ENCODE measurements around the gene ADGRG1. TPM values are rescaled to one million over a fixed set of nuclear protein-coding genes. Genes with fewer than 3 reads are reported as not detected.
"Not testable (repeated sequence)": the region's sequence is repeated elsewhere in the genome, so short reads cannot be mapped to it uniquely, and the experiment has no call there.

Gene ADGRG1
- polyA plus RNA-seq, 4 donors, result 4.1 to 158 (median 26.0) TPM

GRCh38 chr16:57708168-57708567 lies 79.7 kb downstream of the ADGRG1 start:
- Histone ChIP-seq H3K4me3 (ENCODE audit: low read depth in 1 of 3, low read length in 3 of 3) (no peak overlapping the region), H3K36me3 (ENCODE audit: control insufficient read depth in 3 of 3, insufficient read depth in 2 of 3, low read depth in 1 of 3, low read length in 3 of 3) (peaks cover 0 to 2% (median 0%) of the 10 kb centered on the region in 3 donors), H3K4me1 (ENCODE audit: control insufficient read depth in 3 of 3, insufficient read depth in 2 of 3, low read depth in 1 of 3, low read length in 2 of 3) (peaks cover 0 to 18% (median 0%) of the 10 kb centered on the region in 3 donors), H3K9me3 (ENCODE audit: control insufficient read depth in 2 of 2, insufficient read depth in 1 of 2, low read depth in 1 of 2, low read length in 1 of 2) (no peaks in the 10 kb centered on the region), H3K27ac (ENCODE audit: low read depth in 1 of 3, low read length in 2 of 3) (no peak overlapping the region), H3K27me3 (ENCODE audit: control insufficient read depth in 3 of 3, insufficient read depth in 3 of 3, low read length in 3 of 3) (no peaks in the 10 kb centered on the region)
- 86 to 88% (median 86%) methylated on average over 3 of the region's 3 CpGs for WGBS, 3 donors
- FAIRE-seq (no peak), DNase-seq (no peak)

- FAIRE-seq, result no peak
- H3K4me3 ChIP-seq (ENCODE audit: low read depth in 1 of 3, low read length in 3 of 3), result no peak overlapping the region
- H3K27me3 ChIP-seq (ENCODE audit: control insufficient read depth in 3 of 3, insufficient read depth in 3 of 3, low read length in 3 of 3), result no peaks in the 10 kb centered on the region
- H3K4me1 ChIP-seq (ENCODE audit: control insufficient read depth in 3 of 3, insufficient read depth in 2 of 3, low read depth in 1 of 3, low read length in 2 of 3), result peaks cover 0 to 4% (median 0%) of the 10 kb centered on the region in 3 donors
- DNase-seq, result no peak
- WGBS, 3 donors, result 47 to 71% (median 64%) methylated on average over 3 of the region's 3 CpGs
- H3K36me3 ChIP-seq (ENCODE audit: control insufficient read depth in 3 of 3, insufficient read depth in 2 of 3, low read depth in 1 of 3, low read length in 3 of 3), result no peaks in the 10 kb centered on the region
- no peaks in the 10 kb centered on the region for H3K9me3 ChIP-seq (ENCODE audit: control insufficient read depth in 2 of 2, insufficient read depth in 1 of 2, low read depth in 1 of 2, low read length in 1 of 2)
- no peak overlapping the region for H3K27ac ChIP-seq (ENCODE audit: low read depth in 1 of 3, low read length in 2 of 3)
Observed at GRCh38 chr16:57709663-57710062, 81.2 kb downstream of the ADGRG1 start.

DNA sequence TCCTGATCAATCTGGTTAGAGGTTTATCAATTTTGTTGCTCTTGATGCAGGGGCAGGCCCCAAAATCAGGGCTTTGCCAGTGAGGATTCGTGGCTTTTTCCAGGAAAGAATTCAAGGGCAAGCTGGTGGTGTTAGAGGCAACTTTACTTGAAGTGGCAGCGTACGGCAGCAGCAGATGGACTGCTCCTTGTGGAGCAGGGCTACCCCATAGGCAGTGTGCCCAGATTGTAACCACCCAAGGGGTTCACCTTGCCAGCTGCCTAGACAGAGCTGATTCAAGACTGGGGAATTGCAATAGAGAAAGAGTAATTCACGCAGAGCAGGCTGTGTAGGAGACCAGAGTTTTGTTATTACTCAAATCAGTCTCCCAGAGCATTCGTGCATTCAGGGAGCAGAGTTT lies 82.9 kb downstream of the ADGRG1 start:
- 79 to 87% (median 84%) methylated on average over 5 of the region's 5 CpGs for WGBS, 3 donors
- no peaks in the 10 kb centered on the region for H3K27me3 ChIP-seq (ENCODE audit: control insufficient read depth in 3 of 3, insufficient read depth in 3 of 3, low read length in 3 of 3)
- DNase-seq, result no peak
- H3K4me3 ChIP-seq (ENCODE audit: low read depth in 1 of 3, low read length in 3 of 3), result no peak overlapping the region
- H3K9me3 ChIP-seq (ENCODE audit: control insufficient read depth in 2 of 2, insufficient read depth in 1 of 2, low read depth in 1 of 2, low read length in 1 of 2), result no peaks in the 10 kb centered on the region
- H3K4me1 ChIP-seq (ENCODE audit: control insufficient read depth in 3 of 3, insufficient read depth in 2 of 3, low read depth in 1 of 3, low read length in 2 of 3), result no peaks in the 10 kb centered on the region
- no peak overlapping the region for H3K27ac ChIP-seq (ENCODE audit: low read depth in 1 of 3, low read length in 2 of 3)
- FAIRE-seq, result no peak
- no peaks in the 10 kb centered on the region for H3K36me3 ChIP-seq (ENCODE audit: control insufficient read depth in 3 of 3, insufficient read depth in 2 of 3, low read depth in 1 of 3, low read length in 3 of 3)

- DNase-seq, result no peak
- Histone ChIP-seq H3K27me3 (ENCODE audit: control insufficient read depth in 3 of 3, insufficient read depth in 3 of 3, low read length in 3 of 3) (no peaks in the 10 kb centered on the region), H3K4me1 (ENCODE audit: control insufficient read depth in 3 of 3, insufficient read depth in 2 of 3, low read depth in 1 of 3, low read length in 2 of 3) (no peaks in the 10 kb centered on the region), H3K27ac (ENCODE audit: low read depth in 1 of 3, low read length in 2 of 3) (no peak overlapping the region), H3K4me3 (ENCODE audit: low read depth in 1 of 3, low read length in 3 of 3) (no peak overlapping the region), H3K9me3 (ENCODE audit: control insufficient read depth in 2 of 2, insufficient read depth in 1 of 2, low read depth in 1 of 2, low read length in 1 of 2) (no peaks in the 10 kb centered on the region), H3K36me3 (ENCODE audit: control insufficient read depth in 3 of 3, insufficient read depth in 2 of 3, low read depth in 1 of 3, low read length in 3 of 3) (no peaks in the 10 kb centered on the region)
- no peak for FAIRE-seq
- WGBS, 3 donors, result 87 to 92% (median 91%) methylated on average over 3 of the region's 3 CpGs
Observed at GRCh38 chr16:57711993-57712392, 83.6 kb downstream of the ADGRG1 start.

DNA sequence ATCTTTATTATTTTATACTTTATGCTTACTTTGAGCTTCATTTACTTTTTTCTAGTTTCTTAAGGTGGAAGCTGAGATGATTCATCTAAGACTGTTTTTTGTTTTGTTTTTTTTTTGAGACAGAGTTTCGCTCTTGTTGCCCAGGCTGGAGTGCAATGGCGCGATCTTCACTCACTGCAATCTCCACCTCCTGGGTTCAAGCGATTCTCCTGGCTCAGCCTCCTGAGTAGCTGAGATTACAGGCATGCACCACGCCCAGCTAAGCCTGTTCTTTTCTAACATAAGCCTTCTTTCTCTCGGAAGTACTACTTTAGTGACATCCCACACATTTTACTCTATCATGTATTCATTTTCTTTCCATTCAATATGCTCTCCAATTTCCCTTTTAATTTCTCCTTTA lies 84.1 kb downstream of the ADGRG1 start:
- FAIRE-seq; H3K27me3 ChIP-seq (ENCODE audit: control insufficient read depth in 3 of 3, insufficient read depth in 3 of 3, low read length in 3 of 3); H3K9me3 ChIP-seq (ENCODE audit: control insufficient read depth in 2 of 2, insufficient read depth in 1 of 2, low read depth in 1 of 2, low read length in 1 of 2); DNase-seq; H3K4me3 ChIP-seq (ENCODE audit: low read depth in 1 of 3, low read length in 3 of 3); H3K36me3 ChIP-seq (ENCODE audit: control insufficient read depth in 3 of 3, insufficient read depth in 2 of 3, low read depth in 1 of 3, low read length in 3 of 3); H3K4me1 ChIP-seq (ENCODE audit: control insufficient read depth in 3 of 3, insufficient read depth in 2 of 3, low read depth in 1 of 3, low read length in 2 of 3); H3K27ac ChIP-seq (ENCODE audit: low read depth in 1 of 3, low read length in 2 of 3): not testable (repeated sequence)
- 51 to 67% (median 57%) methylated on average over 6 of the region's 6 CpGs for WGBS, 3 donors

DNA sequence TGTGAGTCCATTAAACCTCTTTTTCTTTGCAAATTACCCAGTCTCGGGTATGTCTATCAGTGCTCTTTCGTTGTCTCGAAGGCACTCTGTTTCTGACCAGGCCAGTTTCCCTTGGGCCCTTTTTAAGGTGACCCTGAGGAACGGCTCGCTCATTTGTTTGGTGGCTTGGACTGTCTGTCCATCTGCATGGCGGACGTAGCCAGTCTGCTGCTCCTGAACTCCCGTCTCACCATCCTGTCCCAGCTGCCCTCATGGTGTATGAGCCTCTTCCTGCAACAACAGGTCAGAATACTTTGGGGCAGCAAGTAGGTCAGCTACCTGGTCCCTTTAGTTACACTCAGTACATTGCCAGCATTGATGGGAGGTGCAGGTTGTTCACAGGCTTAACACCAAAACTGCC lies 85.2 kb downstream of the ADGRG1 start:
- no peaks in the 10 kb centered on the region for H3K4me1 ChIP-seq (ENCODE audit: control insufficient read depth in 3 of 3, insufficient read depth in 2 of 3, low read depth in 1 of 3, low read length in 2 of 3)
- H3K4me3 ChIP-seq (ENCODE audit: low read depth in 1 of 3, low read length in 3 of 3), result no peak overlapping the region
- no peaks in the 10 kb centered on the region for H3K36me3 ChIP-seq (ENCODE audit: control insufficient read depth in 3 of 3, insufficient read depth in 2 of 3, low read depth in 1 of 3, low read length in 3 of 3)
- H3K27me3 ChIP-seq (ENCODE audit: control insufficient read depth in 3 of 3, insufficient read depth in 3 of 3, low read length in 3 of 3), result no peaks in the 10 kb centered on the region
- WGBS, 3 donors, result 86 to 94% (median 94%) methylated on average over 8 of the region's 8 CpGs
- FAIRE-seq, result no peak
- no peaks in the 10 kb centered on the region for H3K9me3 ChIP-seq (ENCODE audit: control insufficient read depth in 2 of 2, insufficient read depth in 1 of 2, low read depth in 1 of 2, low read length in 1 of 2)
- no peak for DNase-seq
- no peak overlapping the region for H3K27ac ChIP-seq (ENCODE audit: low read depth in 1 of 3, low read length in 2 of 3)

- Histone ChIP-seq H3K4me1 (ENCODE audit: control insufficient read depth in 3 of 3, insufficient read depth in 2 of 3, low read depth in 1 of 3, low read length in 2 of 3) (no peaks in the 10 kb centered on the region), H3K36me3 (ENCODE audit: control insufficient read depth in 3 of 3, insufficient read depth in 2 of 3, low read depth in 1 of 3, low read length in 3 of 3) (no peaks in the 10 kb centered on the region), H3K27ac (ENCODE audit: low read depth in 1 of 3, low read length in 2 of 3) (no peak overlapping the region), H3K9me3 (ENCODE audit: control insufficient read depth in 2 of 2, insufficient read depth in 1 of 2, low read depth in 1 of 2, low read length in 1 of 2) (no peaks in the 10 kb centered on the region), H3K27me3 (ENCODE audit: control insufficient read depth in 3 of 3, insufficient read depth in 3 of 3, low read length in 3 of 3) (no peaks in the 10 kb centered on the region), H3K4me3 (ENCODE audit: low read depth in 1 of 3, low read length in 3 of 3) (no peak overlapping the region)
- FAIRE-seq (no peak), DNase-seq (no peak)
- 74 to 87% (median 81%) methylated on average over 6 of the region's 6 CpGs for WGBS, 3 donors
Observed at GRCh38 chr16:57714047-57714446, 85.6 kb downstream of the ADGRG1 start.

Other genes with a start within 250 kb of the ADGRG1 start
- under 1 TPM in 2 of 4 donors, not detected in 2; 0.18 to 0.45 TPM for gene CCL17, start 223.9 kb upstream of the ADGRG1 start, polyA plus RNA-seq
- gene CIAPIN1, start 181.2 kb upstream of the ADGRG1 start, polyA plus RNA-seq, result 10 to 100 TPM; 39.4 to 55.9 (median 47.2) TPM
- gene COQ9, start 181.2 kb upstream of the ADGRG1 start, polyA plus RNA-seq, result 100 to 1,000 TPM in 2 of 4 donors, 10 to 100 TPM in 2; 63.9 to 177 (median 107) TPM
- 10 to 100 TPM; 51.7 to 86.8 (median 61.4) TPM for gene POLR2C, start 166.0 kb upstream of the ADGRG1 start, polyA plus RNA-seq
- 100 to 1,000 TPM in 3 of 4 donors, 10 to 100 TPM in 1; 53.0 to 144 (median 123) TPM for gene DOK4, start 142.1 kb upstream of the ADGRG1 start, polyA plus RNA-seq
- 1 to 10 TPM; 1.1 to 4.5 (median 2.2) TPM for gene CCDC102A, start 92.1 kb upstream of the ADGRG1 start, polyA plus RNA-seq
- 1 to 10 TPM; 2.4 to 9.3 (median 3.6) TPM for gene ADGRG5, start 86.0 kb upstream of the ADGRG1 start, polyA plus RNA-seq
- gene ADGRG3, start 39.7 kb downstream of the ADGRG1 start, polyA plus RNA-seq, result 1 to 10 TPM in 2 of 4 donors, under 1 TPM in 2; 0.45 to 8.6 (median 1.1) TPM
- under 1 TPM in 1 of 4 donors, not detected in 3; 0.37 TPM for gene DRC7, start 66.2 kb downstream of the ADGRG1 start, polyA plus RNA-seq
- 10 to 100 TPM in 2 of 4 donors, 1 to 10 TPM in 2; 9.6 to 19.3 (median 12.1) TPM for gene KATNB1, start 107.1 kb downstream of the ADGRG1 start, polyA plus RNA-seq
- gene KIFC3, start 173.9 kb downstream of the ADGRG1 start, polyA plus RNA-seq, result 100 to 1,000 TPM in 2 of 4 donors, 10 to 100 TPM in 2; 12.8 to 237 (median 131) TPM